ENCODE measurements around the gene MT1G. TPM values are rescaled to one million over a fixed set of nuclear protein-coding genes. Genes with fewer than 3 reads are reported as not detected.

Gene MT1G
- total and polyA plus RNA-seq, 2 experiments from 2014 or later, result not detected

- no peak overlapping the region for H3K27ac ChIP-seq
- H3K4me1 ChIP-seq (ENCODE audit: low read depth), result peaks cover 5% of the 10 kb centered on the region
- H3K4me3 ChIP-seq, result no peak overlapping the region
- H3K36me3 ChIP-seq, result no peaks in the 10 kb centered on the region
- peaks cover 100% of the 10 kb centered on the region for H3K27me3 ChIP-seq
- H3K9me3 ChIP-seq (ENCODE audit: low read depth), result no peaks in the 10 kb centered on the region
- TF ChIP-seq, protein P1, sequence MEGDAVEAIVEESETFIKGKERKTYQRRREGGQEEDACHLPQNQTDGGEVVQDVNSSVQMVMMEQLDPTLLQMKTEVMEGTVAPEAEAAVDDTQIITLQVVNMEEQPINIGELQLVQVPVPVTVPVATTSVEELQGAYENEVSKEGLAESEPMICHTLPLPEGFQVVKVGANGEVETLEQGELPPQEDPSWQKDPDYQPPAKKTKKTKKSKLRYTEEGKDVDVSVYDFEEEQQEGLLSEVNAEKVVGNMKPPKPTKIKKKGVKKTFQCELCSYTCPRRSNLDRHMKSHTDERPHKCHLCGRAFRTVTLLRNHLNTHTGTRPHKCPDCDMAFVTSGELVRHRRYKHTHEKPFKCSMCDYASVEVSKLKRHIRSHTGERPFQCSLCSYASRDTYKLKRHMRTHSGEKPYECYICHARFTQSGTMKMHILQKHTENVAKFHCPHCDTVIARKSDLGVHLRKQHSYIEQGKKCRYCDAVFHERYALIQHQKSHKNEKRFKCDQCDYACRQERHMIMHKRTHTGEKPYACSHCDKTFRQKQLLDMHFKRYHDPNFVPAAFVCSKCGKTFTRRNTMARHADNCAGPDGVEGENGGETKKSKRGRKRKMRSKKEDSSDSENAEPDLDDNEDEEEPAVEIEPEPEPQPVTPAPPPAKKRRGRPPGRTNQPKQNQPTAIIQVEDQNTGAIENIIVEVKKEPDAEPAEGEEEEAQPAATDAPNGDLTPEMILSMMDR (IDR thresholded peaks at IDR 0.05; ENCODE audit: low read depth, low read length), result no peak
- DNase-seq (ENCODE audit: low read depth in 1 of 2, low spot score in 1 of 2), result no peak
Observed at GRCh38 chr16:56639045-56639444, 28.8 kb downstream of the MT1G start.

- TF ChIP-seq, protein P1 (IDR thresholded peaks at IDR 0.05; ENCODE audit: low read depth, low read length), result no peak
- Histone ChIP-seq H3K9me3 (ENCODE audit: low read depth) (no peaks in the 10 kb centered on the region), H3K4me1 (ENCODE audit: low read depth) (no peaks in the 10 kb centered on the region), H3K27me3 (peaks cover 100% of the 10 kb centered on the region), H3K27ac (no peak within 1 kb of the TSS), H3K36me3 (no peaks in the 10 kb centered on the region), H3K4me3 (peak within 1 kb of the TSS; percentile 36)
- peak; percentile 65 to 69 for DNase-seq (ENCODE audit: low read depth in 1 of 2, low spot score in 1 of 2)
Observed at GRCh38 chr16:56637814-56638750, 29.8 kb downstream of the MT1G start, which contains the start of gene MT1A. TSS of gene MT1A (plus strand) at chr16:56638666. CDS start at chr16:56638739, 73 bp downstream.

GRCh38 chr16:56636616-56637413 lies 31.1 kb downstream of the MT1G start:
- DNase-seq (ENCODE audit: low read depth in 1 of 2, low spot score in 1 of 2), result no peak
- peaks cover 100% of the 10 kb centered on the region for H3K27me3 ChIP-seq
- no peak overlapping the region for H3K27ac ChIP-seq
- TF ChIP-seq, protein P1 (IDR thresholded peaks at IDR 0.05; ENCODE audit: low read depth, low read length), result no peak
- H3K9me3 ChIP-seq (ENCODE audit: low read depth), result no peaks in the 10 kb centered on the region
- no peaks in the 10 kb centered on the region for H3K4me1 ChIP-seq (ENCODE audit: low read depth)
- H3K36me3 ChIP-seq, result no peaks in the 10 kb centered on the region
- no peak overlapping the region for H3K4me3 ChIP-seq

DNA sequence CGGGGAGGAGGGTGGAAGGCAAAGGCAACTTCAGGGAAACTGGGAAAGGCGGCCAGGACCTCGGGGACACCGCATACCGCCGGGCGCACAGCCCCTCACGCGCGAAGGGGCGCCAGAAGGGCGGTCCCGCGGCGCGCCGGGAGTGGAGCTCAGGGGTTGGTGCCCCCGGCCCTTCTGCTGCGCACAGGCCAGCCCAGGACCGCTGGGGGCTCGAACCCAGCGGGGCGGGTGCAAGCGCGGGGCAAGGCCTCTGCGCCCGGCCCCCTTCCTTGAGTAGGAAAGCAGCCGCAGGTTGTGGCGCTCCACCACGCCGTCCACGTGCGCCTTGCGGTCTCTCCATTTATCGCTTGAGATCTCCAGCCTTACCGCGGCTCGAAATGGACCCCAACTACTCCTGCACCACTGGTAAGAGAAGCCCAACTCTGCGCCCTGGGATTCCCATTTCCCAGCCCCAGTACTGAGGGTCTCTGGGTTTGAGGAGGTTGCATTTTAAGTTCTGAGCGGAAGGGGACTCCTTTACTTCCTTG lies 32.4 kb downstream of the MT1G start:
- no peaks in the 10 kb centered on the region for H3K4me1 ChIP-seq (ENCODE audit: low read depth)
- H3K27me3 ChIP-seq, result peaks cover 100% of the 10 kb centered on the region
- no peak overlapping the region for H3K4me3 ChIP-seq
- no peaks in the 10 kb centered on the region for H3K36me3 ChIP-seq
- TF ChIP-seq, protein P1 (IDR thresholded peaks at IDR 0.05; ENCODE audit: low read depth, low read length), result no peak
- DNase-seq (ENCODE audit: low read depth in 1 of 2, low spot score in 1 of 2), result no peak
- no peak overlapping the region for H3K27ac ChIP-seq
- no peaks in the 10 kb centered on the region for H3K9me3 ChIP-seq (ENCODE audit: low read depth)

DNA sequence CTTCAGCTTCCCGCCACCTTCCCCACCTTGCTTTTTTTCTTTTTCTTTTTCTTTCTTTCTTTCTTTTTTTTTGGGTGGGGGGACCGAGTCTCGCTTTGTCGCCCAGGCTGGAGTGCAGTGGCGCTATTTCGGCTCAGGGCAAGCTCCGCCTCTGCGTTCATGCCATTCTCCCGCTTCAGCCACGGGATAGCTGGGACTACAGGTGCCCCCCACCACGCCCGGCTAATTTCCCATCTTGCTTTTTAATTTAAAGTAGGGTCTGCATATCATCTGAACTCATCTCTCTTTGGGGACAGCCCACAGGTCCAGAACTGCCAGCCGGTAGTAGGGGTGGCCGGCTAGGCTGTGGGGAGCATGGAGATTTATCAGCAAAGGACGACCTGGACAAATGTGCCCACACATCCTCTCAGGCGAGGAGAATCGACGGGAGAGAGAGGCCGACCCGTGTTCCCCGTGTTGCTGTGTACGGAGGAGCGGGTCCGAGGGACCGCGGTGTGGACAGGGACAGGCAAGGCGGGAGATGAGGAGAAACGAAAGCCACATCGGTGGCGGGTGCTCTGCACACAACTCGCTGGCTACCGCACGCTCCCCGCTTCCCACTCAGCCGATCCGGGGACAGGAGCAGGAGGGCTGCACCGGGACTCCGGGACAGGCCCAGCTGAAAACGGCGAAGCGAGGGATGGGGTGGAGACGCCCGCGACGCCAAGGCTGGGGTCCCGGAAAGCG lies 33.0 kb downstream of the MT1G start:
- TF ChIP-seq, protein P1 (IDR thresholded peaks at IDR 0.05; ENCODE audit: low read depth, low read length), result no peak
- H3K27me3 ChIP-seq, result peaks cover 100% of the 10 kb centered on the region
- H3K27ac ChIP-seq, result no peak overlapping the region
- DNase-seq (ENCODE audit: low read depth in 1 of 2, low spot score in 1 of 2), result no peak
- no peaks in the 10 kb centered on the region for H3K4me1 ChIP-seq (ENCODE audit: low read depth)
- H3K4me3 ChIP-seq, result no peak overlapping the region
- H3K9me3 ChIP-seq (ENCODE audit: low read depth), result no peaks in the 10 kb centered on the region
- no peaks in the 10 kb centered on the region for H3K36me3 ChIP-seq

All from cardiac muscle cell (in vitro differentiated cells and primary cell).